PFSK-1 (cell line): ENCODE data around the gene OCIAD1.

Experiments
- POLR2AphosphoS5 ChIP-seq: IDR thresholded peaks from 2 replicates; pipeline ENCODE4 v1.6.1; 2012; ENCODE audit warnings: low read depth, mild to moderate bottlenecking, control low read depth, low read length, moderate library complexity
- REST ChIP-seq, 2 experiments: IDR thresholded peaks; 2 replicates each; pipeline versions ENCODE4 v1.6.1 to v1.8.0; 2011 to 2012; ENCODE audit warnings: low read depth in 2 of 2, low read length in 2 of 2, control low read depth in 1 of 2, inconsistent platforms in 1 of 2, mild to moderate bottlenecking in 1 of 2, moderate library complexity in 1 of 2; ENCODE audit not compliant: insufficient read depth in 1 of 2
- SIN3A ChIP-seq: IDR thresholded peaks from 2 replicates; pipeline ENCODE4 v1.6.1; 2012; ENCODE audit warnings: mild to moderate bottlenecking, low read length, moderate library complexity, borderline replicate concordance; ENCODE audit not compliant: insufficient read depth
- TAF1 ChIP-seq: IDR thresholded peaks from 2 replicates; pipeline ENCODE4 v1.6.1; 2012; ENCODE audit warnings: low read length, control low read depth, borderline replicate concordance; ENCODE audit not compliant: insufficient read depth

GRCh38 chr4:48836658-48837057 lies 5.8 kb downstream of the OCIAD1 start:
- no peak for TF ChIP-seq REST (IDR thresholded peaks at IDR 0.05; ENCODE audit: insufficient read depth in 1 of 2, low read depth in 2 of 2, low read length in 2 of 2)
- no peak for TF ChIP-seq POLR2AphosphoS5
- TF ChIP-seq TAF1: no peak
- TF ChIP-seq SIN3A: no peak
